A673 (cell line): ENCODE data around the gene PNRC1.
"Not testable (repeated sequence)": the region's sequence is repeated elsewhere in the genome, so short reads cannot be mapped to it uniquely, and the experiment has no call there.

Experiments used
- CTCF ChIP-seq: fragments of 300-800, 200-600 bp; sonication (generic); conservative IDR thresholded peaks from 2 replicates; pipeline ENCODE4 v1.5.1; 2017; ENCODE audit warnings: low read depth, mild to moderate bottlenecking, antibody characterized with exemption, low read length, moderate library complexity, mixed read lengths
- EZH2 ChIP-seq: fragments of 200-600 bp; sonication (generic); IDR thresholded peaks from 2 replicates; pipeline ENCODE4 v1.6.1; 2017; ENCODE audit warnings: borderline replicate concordance, low read depth, mild to moderate bottlenecking, mixed read lengths, antibody characterized with exemption, low read length; ENCODE audit not compliant: poor library complexity, severe bottlenecking

DNA sequence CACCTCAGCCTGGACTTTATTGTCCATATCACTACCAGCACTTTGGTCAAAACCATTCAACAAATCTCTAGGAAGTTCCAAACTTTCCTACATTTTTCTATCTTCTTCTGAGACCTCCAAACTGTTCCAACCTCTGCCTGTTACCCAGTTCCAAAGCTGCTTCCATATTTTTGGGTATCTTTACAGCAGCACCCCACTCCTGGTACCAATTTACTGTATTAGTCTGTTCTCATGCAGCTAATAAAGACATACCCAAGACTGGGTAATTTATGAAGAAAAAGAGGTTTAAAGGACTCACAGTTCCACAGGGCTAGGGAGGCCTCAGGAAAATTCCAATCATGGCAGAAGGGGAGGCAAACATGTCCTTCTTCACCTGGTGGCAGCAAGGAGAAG lies 42.7 kb upstream of the PNRC1 start:
- TF ChIP-seq EZH2, CTCF: not testable (repeated sequence)
